OCI-LY3 (cell line): ENCODE data around the gene RNGTT.

ENCODE experiments used
- H2AFZ ChIP-seq: fragments of 200-600, 300-600 bp; shearing (Covaris generic); 2 replicates; pipeline ENCODE4 v1.6.0; 2014; ENCODE audit warnings: antibody characterized with exemption, low read depth, low read length
- H3K27ac ChIP-seq: fragments of 200-600, 300-600 bp; sonication (generic); 2 replicates; pipeline ENCODE4 v1.5.1; 2014; ENCODE audit warnings: mild to moderate bottlenecking, low read length, moderate library complexity, mixed read lengths
- H3K27me3 ChIP-seq: fragments of 200-600, 300-600 bp; sonication (generic); 2 replicates; pipeline ENCODE4 v1.6.1; 2014; ENCODE audit warnings: low read depth, low read length, mixed read lengths
- H3K36me3 ChIP-seq: fragments of 200-600, 300-600 bp; sonication (generic); replicated peaks from 2 replicates; pipeline ENCODE3; 2014; ENCODE audit warnings: low read depth, low read length, mixed read lengths
- H3K4me1 ChIP-seq: fragments of 300-600, 200-600 bp; sonication (generic); 2 replicates; pipeline ENCODE4 v1.6.1; 2014; ENCODE audit warnings: low read length, mixed read lengths
- H3K4me2 ChIP-seq: fragments of 200-600, 300-600 bp; sonication (generic); 2 replicates; pipeline ENCODE4 v1.6.1; 2014; ENCODE audit warnings: low read length, mixed read lengths
- H3K4me3 ChIP-seq: fragments of 300-600, 200-600 bp; sonication (generic); 2 replicates; pipeline ENCODE4 v1.5.1; 2014; ENCODE audit warnings: antibody characterized with exemption, mild to moderate bottlenecking, low read length, moderate library complexity
- H3K79me2 ChIP-seq: fragments of 300-600, 200-600 bp; shearing (Covaris generic); 2 replicates; pipeline ENCODE4 v1.6.1; 2014; ENCODE audit warnings: mild to moderate bottlenecking, low read length, mixed read lengths
- H3K9ac ChIP-seq: fragments of 300-600, 200-600 bp; shearing (Covaris generic); 2 replicates; pipeline ENCODE4 v1.6.0; 2014; ENCODE audit warnings: mild to moderate bottlenecking, low read length, moderate library complexity
- H3K9me3 ChIP-seq: fragments of 200-600, 300-600 bp; shearing (Covaris generic); 2 replicates; pipeline ENCODE4 v1.6.1; 2014; ENCODE audit warnings: low read length, mixed read lengths; ENCODE audit not compliant: insufficient read depth
- H4K20me1 ChIP-seq: fragments of 200-600, 300-600 bp; sonication (generic); 2 replicates; pipeline ENCODE4 v1.6.1; 2016; ENCODE audit warnings: low read length, mixed read lengths; ENCODE audit not compliant: insufficient read depth
- CTCF ChIP-seq: fragments of 200-600, 300-600 bp; sonication (generic); IDR thresholded peaks from 2 replicates; pipeline ENCODE4 v1.5.1; 2014; ENCODE audit warnings: antibody characterized with exemption, low read length, low read depth
- EZH2phosphoT487 ChIP-seq: fragments of 200-600 bp; shearing (Covaris generic); IDR thresholded peaks from 2 replicates; pipeline ENCODE4 v1.6.1; 2018; ENCODE audit warnings: antibody characterized with exemption, mixed run types, low read depth

RNGTT gene

GRCh38 chr6:88919032-88919431 is 44.4 kb downstream of the RNGTT start:
- Histone ChIP-seq H3K79me2 (no peaks in the 10 kb centered on the region), H3K4me2 (no peak overlapping the region), H3K4me1 (no peaks in the 10 kb centered on the region), H3K9ac (no peak overlapping the region), H3K9me3 (no peaks in the 10 kb centered on the region), H3K27me3 (no peaks in the 10 kb centered on the region), H3K4me3 (no peak overlapping the region), H2AFZ (no peak overlapping the region), H3K27ac (no peak overlapping the region), H3K36me3 (peaks cover 6% of the 10 kb centered on the region), H4K20me1 (no peaks in the 10 kb centered on the region)
- TF ChIP-seq EZH2phosphoT487 (no peak), CTCF (peak; percentile 42)

- H4K20me1 ChIP-seq: no peaks in the 10 kb centered on the region
- no peaks in the 10 kb centered on the region for H3K36me3 ChIP-seq
- no peaks in the 10 kb centered on the region for H3K27me3 ChIP-seq
- no peak overlapping the region for H2AFZ ChIP-seq
- TF ChIP-seq CTCF (no peak), EZH2phosphoT487 (no peak)
- no peak overlapping the region for H3K4me2 ChIP-seq
- no peak overlapping the region for H3K27ac ChIP-seq
- H3K4me1 ChIP-seq: no peaks in the 10 kb centered on the region
- H3K4me3 ChIP-seq: no peak overlapping the region
- H3K79me2 ChIP-seq: peaks cover 4% of the 10 kb centered on the region; the same call in 1 of the 2 replicates
- H3K9ac ChIP-seq: no peak overlapping the region
- H3K9me3 ChIP-seq: no peaks in the 10 kb centered on the region
Observed at GRCh38 chr6:88916615-88917208, 46.7 kb downstream of the RNGTT start.

- H4K20me1 ChIP-seq: no peaks in the 10 kb centered on the region
- no peak overlapping the region for H3K9ac ChIP-seq
- H2AFZ ChIP-seq: no peak overlapping the region
- H3K79me2 ChIP-seq: peaks cover 4% of the 10 kb centered on the region; the same call in 1 of the 2 replicates
- no peaks in the 10 kb centered on the region for H3K27me3 ChIP-seq
- H3K4me3 ChIP-seq: no peak overlapping the region
- no peak for TF ChIP-seq EZH2phosphoT487
- TF ChIP-seq CTCF: no peak
- H3K27ac ChIP-seq: no peak overlapping the region
- H3K4me2 ChIP-seq: no peak overlapping the region
- no peaks in the 10 kb centered on the region for H3K4me1 ChIP-seq
- no peaks in the 10 kb centered on the region for H3K9me3 ChIP-seq
- no peaks in the 10 kb centered on the region for H3K36me3 ChIP-seq
Observed at GRCh38 chr6:88914895-88915598, 48.4 kb downstream of the RNGTT start.

GRCh38 chr6:88914180-88914579 is 49.2 kb downstream of the RNGTT start:
- H3K4me1 ChIP-seq: no peaks in the 10 kb centered on the region
- H2AFZ ChIP-seq: no peak overlapping the region
- H3K36me3 ChIP-seq: no peaks in the 10 kb centered on the region
- H3K4me3 ChIP-seq: no peak overlapping the region
- H3K9me3 ChIP-seq: no peaks in the 10 kb centered on the region
- H3K79me2 ChIP-seq: peaks cover 4% of the 10 kb centered on the region; the same call in 1 of the 2 replicates
- H3K27me3 ChIP-seq: no peaks in the 10 kb centered on the region
- H3K27ac ChIP-seq: no peak overlapping the region
- H4K20me1 ChIP-seq: no peaks in the 10 kb centered on the region
- no peak overlapping the region for H3K4me2 ChIP-seq
- H3K9ac ChIP-seq: no peak overlapping the region
- TF ChIP-seq CTCF (no peak), EZH2phosphoT487 (no peak)
